ENCODE measurements around the gene SBF1. TPM values are rescaled to one million over a fixed set of nuclear protein-coding genes. Genes with fewer than 3 reads are reported as not detected.

Gene SBF1
- total and polyA plus RNA-seq, 2 of the 13 experiments (the other 11 are each of a cell fraction or from before 2014, with no cell fraction given): 31.7 to 40.9 TPM

DNA sequence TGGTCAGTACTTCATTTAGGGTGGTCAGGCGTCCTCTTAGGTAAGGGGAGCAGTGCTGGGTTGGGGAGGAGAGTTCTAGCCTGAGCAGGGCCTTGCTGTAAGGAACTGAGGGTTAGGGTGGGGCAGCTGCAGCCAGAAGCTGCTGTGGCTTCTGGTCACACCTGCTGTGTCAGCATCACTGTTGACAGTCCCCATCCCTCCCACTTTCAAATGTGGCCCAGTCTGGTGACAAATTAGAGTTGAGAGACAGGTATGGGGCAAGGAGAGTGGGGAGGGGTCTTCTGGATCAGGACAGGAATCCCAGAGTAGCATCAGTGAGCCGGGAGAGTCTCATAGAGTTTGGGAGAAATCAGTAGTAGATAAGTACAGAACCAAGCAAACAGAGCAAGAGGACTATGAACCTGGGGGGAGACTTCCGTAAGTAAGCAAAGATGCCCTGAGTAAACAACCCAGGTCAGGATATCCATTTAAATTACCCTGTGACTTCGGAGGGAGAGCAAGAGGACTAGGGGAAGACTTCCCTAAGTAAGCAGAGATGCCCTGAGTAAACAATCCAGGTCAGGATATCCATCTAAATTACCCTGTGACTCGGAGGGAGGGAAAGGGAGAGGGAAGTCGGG is 78.0 kb downstream of the SBF1 start (continued):
- no peak for TF ChIP-seq ZNF737 (CRISPR knock-in tag; IDR thresholded peaks at IDR 0.05; ENCODE audit: borderline replicate concordance)
- peak; percentile 100 for TF ChIP-seq NR2F6 (IDR thresholded peaks at IDR 0.05)
- TF ChIP-seq NR2F6 (CRISPR knock-in tag; IDR thresholded peaks at IDR 0.05): peak; percentile 99
- TF ChIP-seq ZNF790 (CRISPR knock-in tag; IDR thresholded peaks at IDR 0.05; ENCODE audit: borderline replicate concordance): no peak
- TF ChIP-seq GATAD2A (CRISPR knock-in tag; IDR thresholded peaks at IDR 0.05): peak; percentile 98
- 0 out of 2 replicates have a peak, but pooled peaks have one; percentile 43 for TF ChIP-seq ZNF431 (CRISPR knock-in tag; IDR thresholded peaks at IDR 0.05; ENCODE audit: borderline replicate concordance, low read depth)
- peak; percentile 87 for TF ChIP-seq SP5 (CRISPR knock-in tag; IDR thresholded peaks at IDR 0.05; ENCODE audit: borderline replicate concordance, low read depth)
- TF ChIP-seq ZMYM3 (CRISPR knock-in tag; IDR thresholded peaks at IDR 0.05): peak; percentile 61; the same call in 1 of the 2 replicates
- no peak for TF ChIP-seq ZNF83 (CRISPR knock-in tag; IDR thresholded peaks at IDR 0.05; ENCODE audit: borderline replicate concordance)
- no peak for TF ChIP-seq NR3C1 (CRISPR knock-in tag; IDR thresholded peaks at IDR 0.05)
- TF ChIP-seq ATF5 (CRISPR knock-in tag; IDR thresholded peaks at IDR 0.05; ENCODE audit: low read depth): no peak
- no peak for TF ChIP-seq CHD2 (IDR thresholded peaks at IDR 0.05; ENCODE audit: low read depth, low read length)
- TF ChIP-seq ZIK1 (CRISPR knock-in tag; IDR thresholded peaks at IDR 0.05; ENCODE audit: borderline replicate concordance, low read depth): no peak
- no peak for TF ChIP-seq ZNF552 (CRISPR knock-in tag; IDR thresholded peaks at IDR 0.05; ENCODE audit: borderline replicate concordance)
- TF ChIP-seq, protein P1, sequence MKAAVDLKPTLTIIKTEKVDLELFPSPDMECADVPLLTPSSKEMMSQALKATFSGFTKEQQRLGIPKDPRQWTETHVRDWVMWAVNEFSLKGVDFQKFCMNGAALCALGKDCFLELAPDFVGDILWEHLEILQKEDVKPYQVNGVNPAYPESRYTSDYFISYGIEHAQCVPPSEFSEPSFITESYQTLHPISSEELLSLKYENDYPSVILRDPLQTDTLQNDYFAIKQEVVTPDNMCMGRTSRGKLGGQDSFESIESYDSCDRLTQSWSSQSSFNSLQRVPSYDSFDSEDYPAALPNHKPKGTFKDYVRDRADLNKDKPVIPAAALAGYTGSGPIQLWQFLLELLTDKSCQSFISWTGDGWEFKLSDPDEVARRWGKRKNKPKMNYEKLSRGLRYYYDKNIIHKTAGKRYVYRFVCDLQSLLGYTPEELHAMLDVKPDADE (CRISPR knock-in tag; IDR thresholded peaks at IDR 0.05): no peak
- no peak for TF ChIP-seq PRMT3 (CRISPR knock-in tag; IDR thresholded peaks at IDR 0.05; ENCODE audit: borderline replicate concordance, low read depth)
- TF ChIP-seq DNMT1 (CRISPR knock-in tag; IDR thresholded peaks at IDR 0.05): no peak
- TF ChIP-seq, protein P2, sequence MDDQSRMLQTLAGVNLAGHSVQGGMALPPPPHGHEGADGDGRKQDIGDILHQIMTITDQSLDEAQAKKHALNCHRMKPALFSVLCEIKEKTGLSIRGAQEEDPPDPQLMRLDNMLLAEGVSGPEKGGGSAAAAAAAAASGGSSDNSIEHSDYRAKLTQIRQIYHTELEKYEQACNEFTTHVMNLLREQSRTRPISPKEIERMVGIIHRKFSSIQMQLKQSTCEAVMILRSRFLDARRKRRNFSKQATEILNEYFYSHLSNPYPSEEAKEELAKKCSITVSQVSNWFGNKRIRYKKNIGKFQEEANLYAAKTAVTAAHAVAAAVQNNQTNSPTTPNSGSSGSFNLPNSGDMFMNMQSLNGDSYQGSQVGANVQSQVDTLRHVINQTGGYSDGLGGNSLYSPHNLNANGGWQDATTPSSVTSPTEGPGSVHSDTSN (CRISPR knock-in tag; IDR thresholded peaks at IDR 0.05; ENCODE audit: borderline replicate concordance): no peak
- TF ChIP-seq ZNF878 (CRISPR knock-in tag; IDR thresholded peaks at IDR 0.05): peak; percentile 80
- TF ChIP-seq SRSF1 (optimal IDR thresholded peaks at IDR 0.05; ENCODE audit: low read depth, low read length): no peak
- TF ChIP-seq REXO4 (CRISPR knock-in tag; IDR thresholded peaks at IDR 0.05; ENCODE audit: borderline replicate concordance): no peak
- TF ChIP-seq, protein P3, sequence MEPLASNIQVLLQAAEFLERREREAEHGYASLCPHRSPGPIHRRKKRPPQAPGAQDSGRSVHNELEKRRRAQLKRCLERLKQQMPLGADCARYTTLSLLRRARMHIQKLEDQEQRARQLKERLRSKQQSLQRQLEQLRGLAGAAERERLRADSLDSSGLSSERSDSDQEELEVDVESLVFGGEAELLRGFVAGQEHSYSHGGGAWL (CRISPR knock-in tag; IDR thresholded peaks at IDR 0.05): no peak
- TF ChIP-seq AGO2 (optimal IDR thresholded peaks at IDR 0.05; ENCODE audit: low read depth, low read length): no peak
- no peak for TF ChIP-seq ARNT2 (CRISPR knock-in tag; IDR thresholded peaks at IDR 0.05; ENCODE audit: low read depth)
- no peak for TF ChIP-seq CEBPB (IDR thresholded peaks at IDR 0.05; ENCODE audit: borderline replicate concordance, low read depth, low read length)
- no peak; the same call in 1 of the 2 replicates for TF ChIP-seq MBD4 (IDR thresholded peaks at IDR 0.05; ENCODE audit: borderline replicate concordance, low read length)
- TF ChIP-seq ZNF746 (CRISPR knock-in tag; IDR thresholded peaks at IDR 0.05): peak; percentile 98
- no peak for TF ChIP-seq NFRKB (IDR thresholded peaks at IDR 0.05)
- no peak for TF ChIP-seq ZNF251 (CRISPR knock-in tag; IDR thresholded peaks at IDR 0.05)
- no peak for TF ChIP-seq RARG (CRISPR knock-in tag; IDR thresholded peaks at IDR 0.05; ENCODE audit: low read depth)
- TF ChIP-seq RAD51 (IDR thresholded peaks at IDR 0.05; ENCODE audit: borderline replicate concordance): no peak

All from HepG2 (cell line).